SK-N-SH treated with all-trans-retinoic acid at 6 μM for 48 hours (cell line): Measurements from ENCODE around the gene DCTN3.

Experiments used
- ATAC-seq: fragments of 200-7000 bp; cut with Tn5 transposase; 3 replicates; pipeline ENCODE4 v1.9.1; 2020; ENCODE audit warnings: mild to moderate bottlenecking, moderate library complexity
- ARNTL ChIP-seq: fragments of 450-650 bp; formaldehyde crosslinking; IDR thresholded peaks from 2 replicates; pipeline ENCODE4 v1.5.0; 2020; ENCODE audit warnings: low read depth, mild to moderate bottlenecking, moderate library complexity, borderline replicate concordance
- CREB5 ChIP-seq: fragments of 250-450 bp; sonication (Bioruptor Pico); IDR thresholded peaks from 2 replicates; pipeline ENCODE4 v1.5.1; 2020; ENCODE audit warnings: low read depth, mild to moderate bottlenecking, moderate library complexity
- CSDC2 ChIP-seq: fragments of 250-450 bp; sonication (Bioruptor Pico); IDR thresholded peaks from 2 replicates; pipeline ENCODE4 v1.5.0; 2020; ENCODE audit warnings: mild to moderate bottlenecking, moderate library complexity
- CSRNP3 ChIP-seq: fragments of 250-450 bp; sonication (Bioruptor Pico); IDR thresholded peaks from 2 replicates; pipeline ENCODE4 v1.5.1; 2021; ENCODE audit warnings: mild to moderate bottlenecking, moderate library complexity
- GLIS3 ChIP-seq: fragments of 250-450 bp; sonication (Bioruptor Pico); IDR thresholded peaks from 2 replicates; pipeline ENCODE4 v1.5.0; 2020; ENCODE audit warnings: mild to moderate bottlenecking, moderate library complexity
- ISL1 ChIP-seq: fragments of 250-450 bp; sonication (Bioruptor Pico); IDR thresholded peaks from 2 replicates; pipeline ENCODE4 v2.1.2; 2022; ENCODE audit warnings: mild to moderate bottlenecking, moderate library complexity
- OSR1 ChIP-seq: fragments of 250-450 bp; sonication (Bioruptor Pico); IDR thresholded peaks from 2 replicates; pipeline ENCODE4 v1.8.0; 2022; ENCODE audit warnings: moderate library complexity, mild to moderate bottlenecking, inconsistent platforms
- PATZ1 ChIP-seq: fragments of 250-450 bp; sonication (Bioruptor Pico); IDR thresholded peaks from 2 replicates; pipeline ENCODE4 v1.8.0; 2020; ENCODE audit warnings: mild to moderate bottlenecking, moderate library complexity, borderline replicate concordance
- POU6F1 ChIP-seq: fragments of 250-450 bp; sonication (Bioruptor Pico); IDR thresholded peaks from 2 replicates; pipeline ENCODE4 v1.8.0; 2021; ENCODE audit warnings: low read depth, mild to moderate bottlenecking, moderate library complexity, borderline replicate concordance
- PPARA ChIP-seq: fragments of 250-450 bp; sonication (Bioruptor Pico); IDR thresholded peaks from 2 replicates; pipeline ENCODE4 v1.5.0; 2020; ENCODE audit warnings: mild to moderate bottlenecking, borderline replicate concordance
- RARB ChIP-seq: fragments of 250-450 bp; sonication (Bioruptor Pico); IDR thresholded peaks from 2 replicates; pipeline ENCODE4 v1.8.0; 2021; ENCODE audit warnings: mild to moderate bottlenecking, moderate library complexity
- SNAI2 ChIP-seq: fragments of 250-450 bp; sonication (Bioruptor Pico); IDR thresholded peaks from 2 replicates; pipeline ENCODE4 v1.5.0; 2020; ENCODE audit warnings: mild to moderate bottlenecking, moderate library complexity
- TCF4 ChIP-seq: fragments of 250-450 bp; sonication (Bioruptor Pico); IDR thresholded peaks from 2 replicates; pipeline ENCODE4 v1.8.0; 2021; ENCODE audit warnings: mild to moderate bottlenecking, moderate library complexity, borderline replicate concordance
- TSHZ2 ChIP-seq: fragments of 250-450 bp; sonication (Bioruptor Pico); IDR thresholded peaks from 2 replicates; pipeline ENCODE4 v1.5.0; 2020; ENCODE audit warnings: mild to moderate bottlenecking, moderate library complexity
- ZFP3 ChIP-seq: fragments of 250-450 bp; sonication (Bioruptor Pico); IDR thresholded peaks from 2 replicates; pipeline ENCODE4 v1.5.0; 2020; ENCODE audit warnings: mild to moderate bottlenecking, moderate library complexity
- ZFP30 ChIP-seq: fragments of 450-650 bp; formaldehyde crosslinking; IDR thresholded peaks from 2 replicates; pipeline ENCODE4 v1.5.0; 2022; ENCODE audit warnings: mild to moderate bottlenecking, moderate library complexity
- ZNF565 ChIP-seq: fragments of 450-650 bp; formaldehyde crosslinking; conservative IDR thresholded peaks from 2 replicates; pipeline ENCODE4 v1.5.0; 2020; ENCODE audit warnings: low read depth, mild to moderate bottlenecking, moderate library complexity
- ZNF70 ChIP-seq: fragments of 450-650 bp; formaldehyde crosslinking; IDR thresholded peaks from 2 replicates; pipeline ENCODE4 v1.5.0; 2020; ENCODE audit warnings: mild to moderate bottlenecking, moderate library complexity
- ZNF8 ChIP-seq: fragments of 450-650 bp; formaldehyde crosslinking; IDR thresholded peaks from 2 replicates; pipeline ENCODE4 v1.5.0; 2020; ENCODE audit warnings: mild to moderate bottlenecking, moderate library complexity

DCTN3 gene

GRCh38 chr9:34581318-34581717 lies 39.0 kb downstream of the DCTN3 start:
- no peak for ATAC-seq
- no peak for TF ChIP-seq CSDC2 (CRISPR knock-in tag)
- no peak for TF ChIP-seq ZNF70 (CRISPR knock-in tag)
- no peak for TF ChIP-seq OSR1
- no peak for TF ChIP-seq CREB5 (CRISPR knock-in tag)
- TF ChIP-seq PATZ1 (CRISPR knock-in tag), result no peak
- no peak for TF ChIP-seq ARNTL
- no peak for TF ChIP-seq ZNF565
- TF ChIP-seq RARB (CRISPR knock-in tag), result no peak
- TF ChIP-seq POU6F1 (CRISPR knock-in tag), result no peak
- no peak for TF ChIP-seq TCF4 (CRISPR knock-in tag)
- TF ChIP-seq ZNF8 (CRISPR knock-in tag), result no peak
- TF ChIP-seq, all 23 proteins: peak for 0

GRCh38 chr9:34580358-34580757 lies 39.9 kb downstream of the DCTN3 start:
- TF ChIP-seq CSRNP3 (CRISPR knock-in tag) (no peak), ZNF565 (no peak), TCF4 (CRISPR knock-in tag) (no peak), CREB5 (CRISPR knock-in tag) (no peak), POU6F1 (CRISPR knock-in tag) (no peak), ZFP3 (no peak), PPARA (CRISPR knock-in tag) (no peak), ZFP30 (no peak), TSHZ2 (no peak), SNAI2 (CRISPR knock-in tag) (no peak), GLIS3 (no peak), OSR1 (no peak), ZNF8 (CRISPR knock-in tag) (no peak)
- TF ChIP-seq, all 23 proteins: peak for 0
- no peak for ATAC-seq

- TF ChIP-seq ISL1 (no peak), CSRNP3 (CRISPR knock-in tag) (no peak), PATZ1 (CRISPR knock-in tag) (no peak)
Measured at GRCh38 chr9:34579808-34580163, 40.5 kb downstream of the DCTN3 start.

More at GRCh38 chr9:34579808-34580163, 40.5 kb downstream of the DCTN3 start:
- ATAC-seq, result no peak
